ENCODE results near the gene LRRTM1.

GRCh38 chr2:80324525-80324924 lies 20.0 kb upstream of the LRRTM1 start:
- no peak for TF ChIP-seq CTCF (IDR thresholded peaks at IDR 0.05)
- no peak for TF ChIP-seq POLR2AphosphoS5 (IDR thresholded peaks at IDR 0.05)
